GM12878 (cell line): ENCODE results near the gene STX4. TPM values are rescaled to one million over a fixed set of nuclear protein-coding genes. Genes with fewer than 3 reads are reported as not detected.

Experiments used
- ATAC-seq: fragments of 200-7000 bp; cut with Tn5 transposase; 3 replicates; pipeline ENCODE4 v1.9.1; 2020; ENCODE audit warnings: mild to moderate bottlenecking, moderate library complexity
- BruUV-seq: library from RNA; stranded (reverse); fragments of 400-500 nt; replicated peaks from 2 replicates; lab custom pipeline; 2021; lab: Mats Ljungman, UMichigan
- CTCF ChIA-PET: fragments of 300-600 bp; sonication (Branson Sonifier 250); formaldehyde crosslinking; extraction: SDS; loops from one replicate; lab custom pipeline; 2021; ENCODE audit warnings: inconsistent platforms; lab: Yijun Ruan, JAX
- POLR2A ChIA-PET: fragments of 350-600 bp; formaldehyde crosslinking; extraction: SDS; loops from one replicate; lab custom pipeline; 2021; ENCODE audit warnings: inconsistent platforms; lab: Charles Lee
- RAD21 ChIA-PET: fragments of 300-600 bp; sonication (Branson Sonifier 250); formaldehyde crosslinking; loops from one replicate; lab custom pipeline; 2023; ENCODE audit warnings: antibody characterized with exemption; ENCODE audit not compliant: unreplicated experiment; lab: Charles Lee
- SMC1A ChIA-PET: fragments of 300-600 bp; sonication (Branson Sonifier 250); formaldehyde crosslinking; loops from one replicate; lab custom pipeline; 2023; ENCODE audit not compliant: unreplicated experiment, uncharacterized antibody; lab: Charles Lee
- DNase-seq: peaks from one replicate; pipeline ENCODE4 v3.0.0-alpha.2; 2011; ENCODE audit warnings: low read depth, low spot score
- FAIRE-seq: peaks from 3 replicates; lab custom pipeline; 2011; peaks lifted over from hg19 to GRCh38; lab: Jason Lieb, UNC
- H2AFZ ChIP-seq: 2 replicates; pipeline ENCODE4 v1.6.0; 2011; ENCODE audit warnings: low read depth, low read length, control low read depth; ENCODE audit not compliant: control insufficient read depth
- H3K27ac ChIP-seq: 2 replicates; pipeline ENCODE4 v1.5.1; 2011; ENCODE audit warnings: control low read depth; ENCODE audit not compliant: control insufficient read depth, insufficient read depth
- H3K27me3 ChIP-seq, 2 experiments: replicated peaks in 1 of 2; 2 replicates each; pipeline versions ENCODE4 v1.6.0 to v1.6.1; 2011; ENCODE audit warnings: low read length in 1 of 2; ENCODE audit not compliant: control insufficient read depth in 2 of 2, insufficient read depth in 2 of 2
- H3K36me3 ChIP-seq, 2 experiments: 2 replicates each; pipeline ENCODE4 v1.5.1; 2011; ENCODE audit warnings: low read length in 1 of 2; ENCODE audit not compliant: control insufficient read depth in 2 of 2, insufficient read depth in 2 of 2
- H3K4me1 ChIP-seq: 2 replicates; pipeline ENCODE4 v1.6.1; 2011; ENCODE audit warnings: mild to moderate bottlenecking, low read length, moderate library complexity, mixed read lengths; ENCODE audit not compliant: control insufficient read depth, insufficient read depth
- H3K4me2 ChIP-seq: 2 replicates; pipeline ENCODE4 v1.6.0; 2011; ENCODE audit warnings: control low read depth; ENCODE audit not compliant: control insufficient read depth, insufficient read depth
- H3K4me3 ChIP-seq: fragments of 200-600 bp; sonication (generic); 2 replicates; pipeline ENCODE4 v1.5.1; 2016
- H3K79me2 ChIP-seq: 2 replicates; pipeline ENCODE4 v1.6.0; 2011; ENCODE audit warnings: low read length; ENCODE audit not compliant: control insufficient read depth, insufficient read depth
- H3K9ac ChIP-seq: 2 replicates; pipeline ENCODE4 v1.8.0; 2011; ENCODE audit warnings: low read length, control low read depth, mixed read lengths; ENCODE audit not compliant: control insufficient read depth, insufficient read depth
- H3K9me3 ChIP-seq: replicated peaks from 3 replicates; pipeline ENCODE4 v1.5.1; 2011; ENCODE audit warnings: mild to moderate bottlenecking, low read length; ENCODE audit not compliant: control insufficient read depth, insufficient read depth
- H4K20me1 ChIP-seq: 2 replicates; pipeline ENCODE4 v1.6.0; 2011; ENCODE audit not compliant: control insufficient read depth, insufficient read depth
- JUNB ChIP-seq: IDR thresholded peaks from 2 replicates; pipeline ENCODE4 v1.6.1; 2016; ENCODE audit warnings: antibody characterized with exemption, mild to moderate bottlenecking
- PKNOX1 ChIP-seq: fragments of 450-650 bp; IDR thresholded peaks from 2 replicates; pipeline ENCODE4 v1.6.1; 2016; ENCODE audit warnings: mild to moderate bottlenecking
- SMC3 ChIP-seq: IDR thresholded peaks from 2 replicates; pipeline ENCODE4 v1.6.1; 2011; ENCODE audit warnings: low read length, improper control_type of control experiment, borderline replicate concordance
- SREBF2 ChIP-seq: IDR thresholded peaks from 2 replicates; pipeline ENCODE4 v1.6.1; 2012; ENCODE audit warnings: mild to moderate bottlenecking, low read length
- ZBED1 ChIP-seq: IDR thresholded peaks from 2 replicates; pipeline ENCODE4 v1.6.1; 2016; ENCODE audit warnings: borderline replicate concordance
- WGBS: methylation state at CpG from one replicate; pipeline ENCODE4 v1.1.6; 2016; ENCODE audit warnings: low lambda C conversion rate; ENCODE audit not compliant: insufficient replicate concordance, insufficient coverage; ENCODE audit errors: missing lambda C conversion rate; 5-methylcytosine and 5-hydroxymethylcytosine counted together
- in situ Hi-C: fragments of 300-500 bp; cut with MboI; formaldehyde crosslinking; loops from 9 replicates; pipeline ENCODE4 v1.14.3; 2018; ENCODE audit warnings: mixed read lengths
- intact Hi-C: fragments of 100-400 bp; cut with micrococcal nuclease; formaldehyde crosslinking; loops from one replicate; pipeline ENCODE4 v1.14.2; 2022; ENCODE audit not compliant: unreplicated experiment
- polyA plus RNA-seq, 11 experiments: library from polyadenylated mRNA; depleted of rRNA in 4 of 11; unstranded in 6 of 11; stranded (reverse) in 5 of 11; fragments of >200 nt; fragmentation: Nextera tagmentation in 4 of 11; fragmentation: Illumina TruSeq in 1 of 11; extraction: Ambion mirVana in 4 of 11; extraction: Trizol in 1 of 11; gene quantifications; 1 replicate in 1 of 11; 2 replicates in 10 of 11; pipeline versions ENCODE4 v1.2.1 to v1.2.3, GENCODE V29; 2011 to 2016; ENCODE audit warnings: inconsistent platforms in 2 of 11, missing spikeins in 2 of 11, low read depth in 1 of 11
- total RNA-seq, 4 experiments: library from RNA; depleted of rRNA in 3 of 4; stranded (reverse); fragments of >200 nt in 3 of 4; fragmentation: Illumina TruSeq in 1 of 4; extraction: Trizol in 1 of 4; gene quantifications; 2 replicates each; pipeline versions ENCODE4 v1.2.1 to v1.2.3, GENCODE V29; 2013 to 2021
- TF ChIP-seq, protein P1 (sequence below): IDR thresholded peaks from 2 replicates; pipeline ENCODE4 v1.6.1; 2012; ENCODE audit warnings: improper control_type of control experiment, low read depth, low read length; ENCODE audit not compliant: insufficient replicate concordance
- TF ChIP-seq, protein P2 (sequence below): fragments of 450-650 bp; IDR thresholded peaks from 2 replicates; pipeline ENCODE4 v1.6.1; 2018; ENCODE audit warnings: mild to moderate bottlenecking, low read depth, moderate library complexity; ENCODE audit not compliant: partially characterized antibody
- TF ChIP-seq, protein P3 (sequence below): fragments of 450-650 bp; formaldehyde crosslinking; IDR thresholded peaks from 2 replicates; pipeline ENCODE4 v1.5.0; 2022; ENCODE audit warnings: mild to moderate bottlenecking, missing genetic modification characterization

Gene STX4
- total and polyA plus RNA-seq, 10 of the 15 experiments (the other 5 are each of a cell fraction or from before 2014, with no cell fraction given), result 3.3 to 37.6 (median 22.6) TPM

DNA sequence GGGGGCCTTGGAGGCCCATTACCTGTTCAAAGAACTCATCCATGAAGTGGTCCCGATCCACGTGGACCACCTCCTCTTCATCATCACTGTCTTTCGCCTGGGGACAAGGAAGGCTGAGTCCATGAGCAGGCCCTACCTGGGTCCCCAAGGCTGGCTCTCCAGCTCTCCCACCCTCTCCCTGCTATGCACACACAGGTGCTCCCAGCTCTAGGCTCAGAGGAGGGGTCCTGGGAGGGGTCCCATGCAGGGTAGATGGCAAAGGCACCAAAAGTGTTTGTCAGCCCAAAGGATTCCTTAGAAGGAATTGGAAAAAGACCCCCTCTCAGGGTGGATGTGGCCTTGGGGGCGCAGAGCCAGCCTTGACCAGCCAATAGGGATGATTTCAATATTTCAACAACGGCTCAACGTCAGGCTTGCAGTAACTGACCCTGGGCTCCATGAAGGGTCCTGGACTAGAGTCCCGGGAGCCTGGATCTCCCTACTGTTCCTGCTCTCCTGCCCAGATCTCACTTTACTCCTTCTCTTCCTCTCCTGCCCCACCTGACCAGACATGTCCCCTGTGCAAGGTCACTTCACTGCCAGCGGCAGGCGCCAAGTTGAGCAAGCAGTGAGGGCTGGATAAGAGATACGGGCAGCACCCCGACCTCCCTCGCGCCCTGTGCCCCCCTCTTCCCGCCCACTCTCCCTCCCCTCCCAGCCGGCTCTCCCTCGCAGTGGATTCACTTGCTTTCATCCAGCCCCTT is 31.7 kb upstream of the STX4 start:
- intact Hi-C loops, result no loop called here
- no peak overlapping the region for H2AFZ ChIP-seq
- POLR2A ChIA-PET, result interaction anchor here (0.6 kb wide), 1 partner anchor 484 kb away, joined by 3 read pairs; no protein-coding TSS in a partner anchor
- no peaks in the 10 kb centered on the region for H3K9me3 ChIP-seq
- H3K4me2 ChIP-seq, result no peak overlapping the region
- no peaks in the 10 kb centered on the region; a peak in 1 of 4 replicates for H3K27me3 ChIP-seq
- H3K4me3 ChIP-seq, result no peak overlapping the region
- no peaks in the 10 kb centered on the region for H4K20me1 ChIP-seq
- FAIRE-seq (no peak), ATAC-seq (no peak), DNase-seq (no peak)
- 0 out of 2 replicates have a peak, but pooled peaks cover 3% of the 10 kb centered on the region for H3K4me1 ChIP-seq
- no peak overlapping the region for H3K27ac ChIP-seq
- no peaks in the 10 kb centered on the region for H3K79me2 ChIP-seq
- no peaks in the 10 kb centered on the region for H3K36me3 ChIP-seq
- CTCF ChIA-PET, result no interaction called here
- in situ Hi-C loops, result no loop called here
- TF ChIP-seq, protein P1, sequence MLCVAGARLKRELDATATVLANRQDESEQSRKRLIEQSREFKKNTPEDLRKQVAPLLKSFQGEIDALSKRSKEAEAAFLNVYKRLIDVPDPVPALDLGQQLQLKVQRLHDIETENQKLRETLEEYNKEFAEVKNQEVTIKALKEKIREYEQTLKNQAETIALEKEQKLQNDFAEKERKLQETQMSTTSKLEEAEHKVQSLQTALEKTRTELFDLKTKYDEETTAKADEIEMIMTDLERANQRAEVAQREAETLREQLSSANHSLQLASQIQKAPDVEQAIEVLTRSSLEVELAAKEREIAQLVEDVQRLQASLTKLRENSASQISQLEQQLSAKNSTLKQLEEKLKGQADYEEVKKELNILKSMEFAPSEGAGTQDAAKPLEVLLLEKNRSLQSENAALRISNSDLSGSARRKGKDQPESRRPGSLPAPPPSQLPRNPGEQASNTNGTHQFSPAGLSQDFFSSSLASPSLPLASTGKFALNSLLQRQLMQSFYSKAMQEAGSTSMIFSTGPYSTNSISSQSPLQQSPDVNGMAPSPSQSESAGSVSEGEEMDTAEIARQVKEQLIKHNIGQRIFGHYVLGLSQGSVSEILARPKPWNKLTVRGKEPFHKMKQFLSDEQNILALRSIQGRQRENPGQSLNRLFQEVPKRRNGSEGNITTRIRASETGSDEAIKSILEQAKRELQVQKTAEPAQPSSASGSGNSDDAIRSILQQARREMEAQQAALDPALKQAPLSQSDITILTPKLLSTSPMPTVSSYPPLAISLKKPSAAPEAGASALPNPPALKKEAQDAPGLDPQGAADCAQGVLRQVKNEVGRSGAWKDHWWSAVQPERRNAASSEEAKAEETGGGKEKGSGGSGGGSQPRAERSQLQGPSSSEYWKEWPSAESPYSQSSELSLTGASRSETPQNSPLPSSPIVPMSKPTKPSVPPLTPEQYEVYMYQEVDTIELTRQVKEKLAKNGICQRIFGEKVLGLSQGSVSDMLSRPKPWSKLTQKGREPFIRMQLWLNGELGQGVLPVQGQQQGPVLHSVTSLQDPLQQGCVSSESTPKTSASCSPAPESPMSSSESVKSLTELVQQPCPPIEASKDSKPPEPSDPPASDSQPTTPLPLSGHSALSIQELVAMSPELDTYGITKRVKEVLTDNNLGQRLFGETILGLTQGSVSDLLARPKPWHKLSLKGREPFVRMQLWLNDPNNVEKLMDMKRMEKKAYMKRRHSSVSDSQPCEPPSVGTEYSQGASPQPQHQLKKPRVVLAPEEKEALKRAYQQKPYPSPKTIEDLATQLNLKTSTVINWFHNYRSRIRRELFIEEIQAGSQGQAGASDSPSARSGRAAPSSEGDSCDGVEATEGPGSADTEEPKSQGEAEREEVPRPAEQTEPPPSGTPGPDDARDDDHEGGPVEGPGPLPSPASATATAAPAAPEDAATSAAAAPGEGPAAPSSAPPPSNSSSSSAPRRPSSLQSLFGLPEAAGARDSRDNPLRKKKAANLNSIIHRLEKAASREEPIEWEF, result no peak
- TF ChIP-seq, protein P2, sequence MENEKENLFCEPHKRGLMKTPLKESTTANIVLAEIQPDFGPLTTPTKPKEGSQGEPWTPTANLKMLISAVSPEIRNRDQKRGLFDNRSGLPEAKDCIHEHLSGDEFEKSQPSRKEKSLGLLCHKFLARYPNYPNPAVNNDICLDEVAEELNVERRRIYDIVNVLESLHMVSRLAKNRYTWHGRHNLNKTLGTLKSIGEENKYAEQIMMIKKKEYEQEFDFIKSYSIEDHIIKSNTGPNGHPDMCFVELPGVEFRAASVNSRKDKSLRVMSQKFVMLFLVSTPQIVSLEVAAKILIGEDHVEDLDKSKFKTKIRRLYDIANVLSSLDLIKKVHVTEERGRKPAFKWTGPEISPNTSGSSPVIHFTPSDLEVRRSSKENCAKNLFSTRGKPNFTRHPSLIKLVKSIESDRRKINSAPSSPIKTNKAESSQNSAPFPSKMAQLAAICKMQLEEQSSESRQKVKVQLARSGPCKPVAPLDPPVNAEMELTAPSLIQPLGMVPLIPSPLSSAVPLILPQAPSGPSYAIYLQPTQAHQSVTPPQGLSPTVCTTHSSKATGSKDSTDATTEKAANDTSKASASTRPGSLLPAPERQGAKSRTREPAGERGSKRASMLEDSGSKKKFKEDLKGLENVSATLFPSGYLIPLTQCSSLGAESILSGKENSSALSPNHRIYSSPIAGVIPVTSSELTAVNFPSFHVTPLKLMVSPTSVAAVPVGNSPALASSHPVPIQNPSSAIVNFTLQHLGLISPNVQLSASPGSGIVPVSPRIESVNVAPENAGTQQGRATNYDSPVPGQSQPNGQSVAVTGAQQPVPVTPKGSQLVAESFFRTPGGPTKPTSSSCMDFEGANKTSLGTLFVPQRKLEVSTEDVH, result no peak
- TF ChIP-seq, protein P3, sequence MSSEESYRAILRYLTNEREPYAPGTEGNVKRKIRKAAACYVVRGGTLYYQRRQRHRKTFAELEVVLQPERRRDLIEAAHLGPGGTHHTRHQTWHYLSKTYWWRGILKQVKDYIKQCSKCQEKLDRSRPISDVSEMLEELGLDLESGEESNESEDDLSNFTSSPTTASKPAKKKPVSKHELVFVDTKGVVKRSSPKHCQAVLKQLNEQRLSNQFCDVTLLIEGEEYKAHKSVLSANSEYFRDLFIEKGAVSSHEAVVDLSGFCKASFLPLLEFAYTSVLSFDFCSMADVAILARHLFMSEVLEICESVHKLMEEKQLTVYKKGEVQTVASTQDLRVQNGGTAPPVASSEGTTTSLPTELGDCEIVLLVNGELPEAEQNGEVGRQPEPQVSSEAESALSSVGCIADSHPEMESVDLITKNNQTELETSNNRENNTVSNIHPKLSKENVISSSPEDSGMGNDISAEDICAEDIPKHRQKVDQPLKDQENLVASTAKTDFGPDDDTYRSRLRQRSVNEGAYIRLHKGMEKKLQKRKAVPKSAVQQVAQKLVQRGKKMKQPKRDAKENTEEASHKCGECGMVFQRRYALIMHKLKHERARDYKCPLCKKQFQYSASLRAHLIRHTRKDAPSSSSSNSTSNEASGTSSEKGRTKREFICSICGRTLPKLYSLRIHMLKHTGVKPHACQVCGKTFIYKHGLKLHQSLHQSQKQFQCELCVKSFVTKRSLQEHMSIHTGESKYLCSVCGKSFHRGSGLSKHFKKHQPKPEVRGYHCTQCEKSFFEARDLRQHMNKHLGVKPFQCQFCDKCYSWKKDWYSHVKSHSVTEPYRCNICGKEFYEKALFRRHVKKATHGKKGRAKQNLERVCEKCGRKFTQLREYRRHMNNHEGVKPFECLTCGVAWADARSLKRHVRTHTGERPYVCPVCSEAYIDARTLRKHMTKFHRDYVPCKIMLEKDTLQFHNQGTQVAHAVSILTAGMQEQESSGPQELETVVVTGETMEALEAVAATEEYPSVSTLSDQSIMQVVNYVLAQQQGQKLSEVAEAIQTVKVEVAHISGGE (CRISPR knock-in tag), result no peak
- no peak for TF ChIP-seq JUNB
- TF ChIP-seq SMC3, result no peak
- TF ChIP-seq SREBF2, result no peak
- TF ChIP-seq ZBED1, result no peak
- TF ChIP-seq PKNOX1, result no peak
- RAD21 ChIA-PET, result no interaction called here
- 47% methylated on average over 9 of the region's 16 CpGs for WGBS
- SMC1A ChIA-PET, result no interaction called here
- BruUV-seq, result no TSS peak
- no peak overlapping the region for H3K9ac ChIP-seq
